ENCODE results near the gene RNF157.
"Not testable (repeated sequence)": the region's sequence is repeated elsewhere in the genome, so short reads cannot be mapped to it uniquely, and the experiment has no call there.

The RNF157 gene

GRCh38 chr17:76233588-76234353 is 6.5 kb downstream of the RNF157 start:
- Histone ChIP-seq H3K4me3 (IDR thresholded peaks at IDR 0.05; ENCODE audit: insufficient read depth, low read depth, low read length) (no peak overlapping the region), H3K4me2 (no peak overlapping the region), H3K9ac (no peak overlapping the region), H3K79me2 (ENCODE audit: insufficient read depth, low read depth) (peaks cover 4% of the 10 kb centered on the region; the same call in 1 of the 2 replicates), H2AFZ (ENCODE audit: low read depth) (no peak overlapping the region), H4K20me1 (ENCODE audit: insufficient read depth) (no peaks in the 10 kb centered on the region), H3K27ac (no peak overlapping the region), H3K36me3 (ENCODE audit: insufficient read depth) (no peaks in the 10 kb centered on the region), H3K4me1 (ENCODE audit: low read depth, poor library complexity, severe bottlenecking) (peaks cover 18% of the 10 kb centered on the region), H3K27me3 (ENCODE audit: insufficient read depth, low read depth) (no peaks in the 10 kb centered on the region)
- no peak for TF ChIP-seq CTCF (conservative IDR thresholded peaks at IDR 0.05; ENCODE audit: low read depth, low read length)

- no peak overlapping the region for H2AFZ ChIP-seq (ENCODE audit: low read depth)
- no peaks in the 10 kb centered on the region for H3K36me3 ChIP-seq (ENCODE audit: insufficient read depth)
- no peak overlapping the region for H3K27ac ChIP-seq
- H3K4me2 ChIP-seq, result no peak overlapping the region
- TF ChIP-seq CTCF (conservative IDR thresholded peaks at IDR 0.05; ENCODE audit: low read depth, low read length), result no peak
- peaks cover 9% of the 10 kb centered on the region for H3K4me1 ChIP-seq (ENCODE audit: low read depth, poor library complexity, severe bottlenecking)
- no peak overlapping the region for H3K4me3 ChIP-seq (IDR thresholded peaks at IDR 0.05; ENCODE audit: insufficient read depth, low read depth, low read length)
- no peaks in the 10 kb centered on the region; the same call in 1 of the 2 replicates for H3K79me2 ChIP-seq (ENCODE audit: insufficient read depth, low read depth)
- no peaks in the 10 kb centered on the region for H4K20me1 ChIP-seq (ENCODE audit: insufficient read depth)
- H3K27me3 ChIP-seq (ENCODE audit: insufficient read depth, low read depth), result no peaks in the 10 kb centered on the region
- no peak overlapping the region for H3K9ac ChIP-seq
Measured at GRCh38 chr17:76232342-76232741, 8.0 kb downstream of the RNF157 start.

- H3K27me3 ChIP-seq (ENCODE audit: insufficient read depth, low read depth); H2AFZ ChIP-seq (ENCODE audit: low read depth); H3K9ac ChIP-seq; H3K4me1 ChIP-seq (ENCODE audit: low read depth, poor library complexity, severe bottlenecking); H4K20me1 ChIP-seq (ENCODE audit: insufficient read depth); H3K4me2 ChIP-seq; H3K79me2 ChIP-seq (ENCODE audit: insufficient read depth, low read depth); H3K4me3 ChIP-seq (IDR thresholded peaks at IDR 0.05; ENCODE audit: insufficient read depth, low read depth, low read length); H3K36me3 ChIP-seq (ENCODE audit: insufficient read depth); H3K27ac ChIP-seq: not testable (repeated sequence)
Measured at GRCh38 chr17:76226749-76227148, 13.5 kb downstream of the RNF157 start.

- H3K4me2 ChIP-seq; H3K9ac ChIP-seq; H3K27ac ChIP-seq; H3K4me3 ChIP-seq (IDR thresholded peaks at IDR 0.05; ENCODE audit: insufficient read depth, low read depth, low read length); H3K36me3 ChIP-seq (ENCODE audit: insufficient read depth); H3K4me1 ChIP-seq (ENCODE audit: low read depth, poor library complexity, severe bottlenecking); H2AFZ ChIP-seq (ENCODE audit: low read depth); H3K27me3 ChIP-seq (ENCODE audit: insufficient read depth, low read depth); H4K20me1 ChIP-seq (ENCODE audit: insufficient read depth); H3K79me2 ChIP-seq (ENCODE audit: insufficient read depth, low read depth): not testable (repeated sequence)
Measured at GRCh38 chr17:76225373-76226086, 14.8 kb downstream of the RNF157 start.

GRCh38 chr17:76223802-76224201 is 16.5 kb downstream of the RNF157 start:
- Histone ChIP-seq H3K4me2 (no peak overlapping the region), H3K27me3 (ENCODE audit: insufficient read depth, low read depth) (no peaks in the 10 kb centered on the region), H3K27ac (no peak overlapping the region), H3K4me3 (IDR thresholded peaks at IDR 0.05; ENCODE audit: insufficient read depth, low read depth, low read length) (no peak overlapping the region), H3K9ac (no peak overlapping the region), H3K4me1 (ENCODE audit: low read depth, poor library complexity, severe bottlenecking) (no peaks in the 10 kb centered on the region), H2AFZ (ENCODE audit: low read depth) (no peak overlapping the region), H3K36me3 (ENCODE audit: insufficient read depth) (no peaks in the 10 kb centered on the region), H3K79me2 (ENCODE audit: insufficient read depth, low read depth) (no peaks in the 10 kb centered on the region), H4K20me1 (ENCODE audit: insufficient read depth) (no peaks in the 10 kb centered on the region)
- TF ChIP-seq CTCF (conservative IDR thresholded peaks at IDR 0.05; ENCODE audit: low read depth, low read length), result no peak

Data from KMS-11 (cell line).